Measurements from ENCODE around the gene ABTB2.

Gene ABTB2

GRCh38 chr11:34280945-34281872 lies 76.6 kb downstream of the ABTB2 start:
- Histone ChIP-seq H3K9me3 (ENCODE audit: control insufficient read depth in 1 of 2, low read length in 2 of 2) (no peaks in the 10 kb centered on the region), H3K36me3 (ENCODE audit: control insufficient read depth in 1 of 2, insufficient read depth in 2 of 2, low read length in 2 of 2) (no peaks in the 10 kb centered on the region), H3K27me3 (ENCODE audit: control insufficient read depth in 1 of 2, insufficient read depth in 2 of 2, low read length in 2 of 2) (no peaks in the 10 kb centered on the region), H3K4me3 (ENCODE audit: low read depth in 1 of 2, low read length in 2 of 2) (no peak overlapping the region), H3K4me1 (ENCODE audit: control insufficient read depth in 1 of 2, insufficient read depth in 2 of 2, low read length in 2 of 2) (peaks cover 10 to 12% of the 10 kb centered on the region in 2 donors), H3K9ac (ENCODE audit: low read depth in 1 of 2, low read length in 2 of 2) (no peak overlapping the region), H3K27ac (ENCODE audit: low read depth, low read length) (no peak overlapping the region)

GRCh38 chr11:34278693-34279297 lies 79.0 kb downstream of the ABTB2 start:
- H3K9ac ChIP-seq (ENCODE audit: low read depth in 1 of 2, low read length in 2 of 2) = no peak overlapping the region
- no peak overlapping the region for H3K27ac ChIP-seq (ENCODE audit: low read depth, low read length)

GRCh38 chr11:34278175-34278574 lies 79.6 kb downstream of the ABTB2 start:
- Histone ChIP-seq H3K36me3 (ENCODE audit: control insufficient read depth in 1 of 2, insufficient read depth in 2 of 2, low read length in 2 of 2) (no peaks in the 10 kb centered on the region), H3K27ac (ENCODE audit: low read depth, low read length) (no peak overlapping the region), H3K9me3 (ENCODE audit: control insufficient read depth in 1 of 2, low read length in 2 of 2) (no peaks in the 10 kb centered on the region), H3K4me1 (ENCODE audit: control insufficient read depth in 1 of 2, insufficient read depth in 2 of 2, low read length in 2 of 2) (peaks cover 14% of the 10 kb centered on the region in 2 donors), H3K9ac (ENCODE audit: low read depth in 1 of 2, low read length in 2 of 2) (no peak overlapping the region), H3K27me3 (ENCODE audit: control insufficient read depth in 1 of 2, insufficient read depth in 2 of 2, low read length in 2 of 2) (no peaks in the 10 kb centered on the region), H3K4me3 (ENCODE audit: low read depth in 1 of 2, low read length in 2 of 2) (no peak overlapping the region)

More at GRCh38 chr11:34278693-34279297, 79.0 kb downstream of the ABTB2 start:
- Histone ChIP-seq H3K27me3 (ENCODE audit: control insufficient read depth in 1 of 2, insufficient read depth in 2 of 2, low read length in 2 of 2) (no peaks in the 10 kb centered on the region), H3K9me3 (ENCODE audit: control insufficient read depth in 1 of 2, low read length in 2 of 2) (no peaks in the 10 kb centered on the region), H3K4me3 (ENCODE audit: low read depth in 1 of 2, low read length in 2 of 2) (no peak overlapping the region), H3K36me3 (ENCODE audit: control insufficient read depth in 1 of 2, insufficient read depth in 2 of 2, low read length in 2 of 2) (no peaks in the 10 kb centered on the region), H3K4me1 (ENCODE audit: control insufficient read depth in 1 of 2, insufficient read depth in 2 of 2, low read length in 2 of 2) (peaks cover 14% of the 10 kb centered on the region in 2 donors)

- Histone ChIP-seq H3K4me1 (ENCODE audit: control insufficient read depth in 1 of 2, insufficient read depth in 2 of 2, low read length in 2 of 2) (peaks cover 14% of the 10 kb centered on the region in 2 donors), H3K9me3 (ENCODE audit: control insufficient read depth in 1 of 2, low read length in 2 of 2) (no peaks in the 10 kb centered on the region), H3K36me3 (ENCODE audit: control insufficient read depth in 1 of 2, insufficient read depth in 2 of 2, low read length in 2 of 2) (no peaks in the 10 kb centered on the region), H3K4me3 (ENCODE audit: low read depth in 1 of 2, low read length in 2 of 2) (no peak overlapping the region), H3K27ac (ENCODE audit: low read depth, low read length) (no peak overlapping the region), H3K9ac (ENCODE audit: low read depth in 1 of 2, low read length in 2 of 2) (no peak overlapping the region), H3K27me3 (ENCODE audit: control insufficient read depth in 1 of 2, insufficient read depth in 2 of 2, low read length in 2 of 2) (no peaks in the 10 kb centered on the region)
Observed at GRCh38 chr11:34277171-34277570, 80.6 kb downstream of the ABTB2 start.

- Histone ChIP-seq H3K36me3 (ENCODE audit: control insufficient read depth in 1 of 2, insufficient read depth in 2 of 2, low read length in 2 of 2) (no peaks in the 10 kb centered on the region), H3K4me3 (ENCODE audit: low read depth in 1 of 2, low read length in 2 of 2) (no peak overlapping the region), H3K27ac (ENCODE audit: low read depth, low read length) (no peak overlapping the region)
Observed at GRCh38 chr11:34276352-34276864, 81.4 kb downstream of the ABTB2 start.

GRCh38 chr11:34275486-34275885 lies 82.3 kb downstream of the ABTB2 start:
- no peaks in the 10 kb centered on the region for H3K27me3 ChIP-seq (ENCODE audit: control insufficient read depth in 1 of 2, insufficient read depth in 2 of 2, low read length in 2 of 2)
- no peaks in the 10 kb centered on the region for H3K36me3 ChIP-seq (ENCODE audit: control insufficient read depth in 1 of 2, insufficient read depth in 2 of 2, low read length in 2 of 2)
- H3K9me3 ChIP-seq (ENCODE audit: control insufficient read depth in 1 of 2, low read length in 2 of 2) = no peaks in the 10 kb centered on the region
- peaks cover 14% of the 10 kb centered on the region in 2 donors for H3K4me1 ChIP-seq (ENCODE audit: control insufficient read depth in 1 of 2, insufficient read depth in 2 of 2, low read length in 2 of 2)
- H3K9ac ChIP-seq (ENCODE audit: low read depth in 1 of 2, low read length in 2 of 2) = no peak overlapping the region
- no peak overlapping the region for H3K4me3 ChIP-seq (ENCODE audit: low read depth in 1 of 2, low read length in 2 of 2)
- no peak overlapping the region for H3K27ac ChIP-seq (ENCODE audit: low read depth, low read length)

More at GRCh38 chr11:34276352-34276864, 81.4 kb downstream of the ABTB2 start:
- H3K9me3 ChIP-seq (ENCODE audit: control insufficient read depth in 1 of 2, low read length in 2 of 2) = no peaks in the 10 kb centered on the region
- no peak overlapping the region for H3K9ac ChIP-seq (ENCODE audit: low read depth in 1 of 2, low read length in 2 of 2)
- H3K4me1 ChIP-seq (ENCODE audit: control insufficient read depth in 1 of 2, insufficient read depth in 2 of 2, low read length in 2 of 2) = peaks cover 14% of the 10 kb centered on the region in 2 donors
- no peaks in the 10 kb centered on the region for H3K27me3 ChIP-seq (ENCODE audit: control insufficient read depth in 1 of 2, insufficient read depth in 2 of 2, low read length in 2 of 2)

GRCh38 chr11:34274712-34275398 lies 83.0 kb downstream of the ABTB2 start:
- H3K9ac ChIP-seq (ENCODE audit: low read depth in 1 of 2, low read length in 2 of 2) = no peak overlapping the region
- no peaks in the 10 kb centered on the region for H3K27me3 ChIP-seq (ENCODE audit: control insufficient read depth in 1 of 2, insufficient read depth in 2 of 2, low read length in 2 of 2)
- no peaks in the 10 kb centered on the region for H3K36me3 ChIP-seq (ENCODE audit: control insufficient read depth in 1 of 2, insufficient read depth in 2 of 2, low read length in 2 of 2)
- H3K9me3 ChIP-seq (ENCODE audit: control insufficient read depth in 1 of 2, low read length in 2 of 2) = no peaks in the 10 kb centered on the region
- H3K27ac ChIP-seq (ENCODE audit: low read depth, low read length) = no peak overlapping the region
- peaks cover 14% of the 10 kb centered on the region in 2 donors for H3K4me1 ChIP-seq (ENCODE audit: control insufficient read depth in 1 of 2, insufficient read depth in 2 of 2, low read length in 2 of 2)
- no peak overlapping the region for H3K4me3 ChIP-seq (ENCODE audit: low read depth in 1 of 2, low read length in 2 of 2)

- no peak overlapping the region for H3K4me3 ChIP-seq (ENCODE audit: low read depth in 1 of 2, low read length in 2 of 2)
- H3K36me3 ChIP-seq (ENCODE audit: control insufficient read depth in 1 of 2, insufficient read depth in 2 of 2, low read length in 2 of 2) = no peaks in the 10 kb centered on the region
- H3K9ac ChIP-seq (ENCODE audit: low read depth in 1 of 2, low read length in 2 of 2) = no peak overlapping the region
- no peaks in the 10 kb centered on the region for H3K9me3 ChIP-seq (ENCODE audit: control insufficient read depth in 1 of 2, low read length in 2 of 2)
- H3K4me1 ChIP-seq (ENCODE audit: control insufficient read depth in 1 of 2, insufficient read depth in 2 of 2, low read length in 2 of 2) = peaks cover 3 to 10% of the 10 kb centered on the region in 2 donors
- no peaks in the 10 kb centered on the region for H3K27me3 ChIP-seq (ENCODE audit: control insufficient read depth in 1 of 2, insufficient read depth in 2 of 2, low read length in 2 of 2)
- no peak overlapping the region for H3K27ac ChIP-seq (ENCODE audit: low read depth, low read length)
Observed at GRCh38 chr11:34273099-34273498, 84.7 kb downstream of the ABTB2 start.

- no peak overlapping the region for H3K9ac ChIP-seq (ENCODE audit: low read depth in 1 of 2, low read length in 2 of 2)
- no peaks in the 10 kb centered on the region for H3K27me3 ChIP-seq (ENCODE audit: control insufficient read depth in 1 of 2, insufficient read depth in 2 of 2, low read length in 2 of 2)
- H3K36me3 ChIP-seq (ENCODE audit: control insufficient read depth in 1 of 2, insufficient read depth in 2 of 2, low read length in 2 of 2) = no peaks in the 10 kb centered on the region
- H3K4me3 ChIP-seq (ENCODE audit: low read depth in 1 of 2, low read length in 2 of 2) = no peak overlapping the region
- H3K27ac ChIP-seq (ENCODE audit: low read depth, low read length) = no peak overlapping the region
- peaks cover 6 to 9% of the 10 kb centered on the region in 2 donors for H3K4me1 ChIP-seq (ENCODE audit: control insufficient read depth in 1 of 2, insufficient read depth in 2 of 2, low read length in 2 of 2)
- no peaks in the 10 kb centered on the region for H3K9me3 ChIP-seq (ENCODE audit: control insufficient read depth in 1 of 2, low read length in 2 of 2)
Observed at GRCh38 chr11:34271727-34272126, 86.1 kb downstream of the ABTB2 start.

- Histone ChIP-seq H3K27me3 (ENCODE audit: control insufficient read depth in 1 of 2, insufficient read depth in 2 of 2, low read length in 2 of 2) (no peaks in the 10 kb centered on the region), H3K4me1 (ENCODE audit: control insufficient read depth in 1 of 2, insufficient read depth in 2 of 2, low read length in 2 of 2) (peaks cover 6 to 9% of the 10 kb centered on the region in 2 donors), H3K36me3 (ENCODE audit: control insufficient read depth in 1 of 2, insufficient read depth in 2 of 2, low read length in 2 of 2) (no peaks in the 10 kb centered on the region), H3K9ac (ENCODE audit: low read depth in 1 of 2, low read length in 2 of 2) (no peak overlapping the region), H3K27ac (ENCODE audit: low read depth, low read length) (no peak overlapping the region), H3K9me3 (ENCODE audit: control insufficient read depth in 1 of 2, low read length in 2 of 2) (no peaks in the 10 kb centered on the region), H3K4me3 (ENCODE audit: low read depth in 1 of 2, low read length in 2 of 2) (no peak overlapping the region)
Observed at GRCh38 chr11:34270711-34271110, 87.1 kb downstream of the ABTB2 start.
